K562 (cell line): Measurements from ENCODE around the gene MTIF3. TPM values are rescaled to one million over a fixed set of nuclear protein-coding genes. Genes with fewer than 3 reads are reported as not detected.
A peak's percentile ranks its signal among the peaks of the same experiment; 100 is the strongest.

Source experiments
- CBX5 ChIP-seq: IDR thresholded peaks from 2 replicates; pipeline ENCODE4 v1.6.1; 2014; ENCODE audit warnings: low read depth, borderline replicate concordance
- EP400 ChIP-seq: fragments of 450-650 bp; IDR thresholded peaks from 2 replicates; pipeline ENCODE4 v1.6.1; 2017; ENCODE audit warnings: antibody characterized with exemption, mild to moderate bottlenecking, moderate library complexity
- GTF2E2 ChIP-seq: fragments of 200-800 bp; sonication (Bioruptor generic); IDR thresholded peaks from 2 replicates; pipeline ENCODE4 v1.6.1; 2016; ENCODE audit warnings: missing genetic modification characterization, missing compliant biosample characterization
- MAFG ChIP-seq: fragments of 450-650 bp; conservative IDR thresholded peaks from 2 replicates; pipeline ENCODE4 v1.6.1; 2016; ENCODE audit warnings: missing genetic modification characterization, missing compliant biosample characterization
- NFRKB ChIP-seq: fragments of 450-650 bp; IDR thresholded peaks from 2 replicates; pipeline ENCODE4 v1.6.1; 2016; ENCODE audit warnings: low read depth
- NKRF ChIP-seq: fragments of 450-650 bp; IDR thresholded peaks from 2 replicates; pipeline ENCODE4 v1.6.1; 2016; ENCODE audit warnings: borderline replicate concordance
- PKNOX1 ChIP-seq: fragments of 450-650 bp; IDR thresholded peaks from 2 replicates; pipeline ENCODE4 v1.6.1; 2016
- RCOR1 ChIP-seq, 2 experiments: IDR thresholded peaks; 2 replicates each; pipeline ENCODE4 v1.6.1; 2012; ENCODE audit warnings: low read depth in 2 of 2, low read length in 2 of 2, borderline replicate concordance in 1 of 2, improper control_type of control experiment in 1 of 2
- SMARCA4 ChIP-seq: fragments of 450-650 bp; IDR thresholded peaks from 2 replicates; pipeline ENCODE4 v1.6.1; 2016
- SRSF1 ChIP-seq: fragments of 200-400 bp; formaldehyde crosslinking; IDR thresholded peaks from 2 replicates; pipeline ENCODE4 v1.6.1; 2017; ENCODE audit warnings: mild to moderate bottlenecking, low read depth, low read length, moderate library complexity
- ZNF518B ChIP-seq: fragments of 250-450 bp; sonication (Bioruptor Pico); IDR thresholded peaks from 2 replicates; pipeline ENCODE4 v1.5.0; 2021; ENCODE audit warnings: mild to moderate bottlenecking, moderate library complexity
- ZNF551 ChIP-seq: fragments of 250-450 bp; sonication (Bioruptor Pico); IDR thresholded peaks from 2 replicates; pipeline ENCODE4 v1.5.0; 2021; ENCODE audit warnings: mild to moderate bottlenecking, moderate library complexity
- polyA plus RNA-seq, 8 experiments: library from polyadenylated mRNA; depleted of rRNA in 4 of 8; stranded (reverse) in 5 of 8; unstranded in 3 of 8; fragments of >200 nt; fragmentation: Nextera tagmentation in 2 of 8; fragmentation: Illumina TruSeq in 1 of 8; extraction: Ambion mirVana in 2 of 8; extraction: Trizol in 1 of 8; gene quantifications; 2 replicates each; pipeline versions ENCODE4 v1.2.1 to v1.2.3, GENCODE V29; 2011 to 2014; ENCODE audit warnings: inconsistent platforms in 1 of 8, missing spikeins in 1 of 8
- total RNA-seq, 7 experiments: library from RNA; depleted of rRNA in 6 of 7; stranded (reverse); fragments of >200 nt in 6 of 7; fragmentation: Illumina TruSeq in 2 of 7; extraction: Trizol in 2 of 7; gene quantifications; 2 replicates each; pipeline versions ENCODE4 v1.2.1 to v1.2.3, GENCODE V29; 2011 to 2021; ENCODE audit warnings: low replicate concordance in 1 of 7
- TF ChIP-seq, protein P1 (sequence below), 2 experiments: IDR thresholded peaks in 1 of 2; conservative IDR thresholded peaks in 1 of 2; 2 replicates each; pipeline ENCODE4 v1.6.1; 2016; ENCODE audit warnings: low read depth in 2 of 2, mild to moderate bottlenecking in 1 of 2, missing compliant biosample characterization in 1 of 2, missing genetic modification characterization in 1 of 2, moderate library complexity in 1 of 2
- TF ChIP-seq, protein P2 (sequence below): fragments of 450-650 bp; IDR thresholded peaks from 2 replicates; pipeline ENCODE4 v1.6.1; 2016; ENCODE audit warnings: missing biosample characterization, missing genetic modification characterization

MTIF3 gene
- total and polyA plus RNA-seq, 9 of the 15 experiments (the other 6 are each of a cell fraction or from before 2014, with no cell fraction given) = 23.5 to 73.6 (median 45.2) TPM

GRCh38 chr13:27425918-27426630 lies 24.3 kb downstream of the MTIF3 start (continued):
- peak; percentile 54 for TF ChIP-seq MAFG (tag)
- TF ChIP-seq EP400 = peak; percentile 73
- peak; percentile 16; the same call in 1 of the 2 replicates for TF ChIP-seq PKNOX1
- TF ChIP-seq ZNF518B (CRISPR knock-in tag) = no peak
- peak; percentile 88 for TF ChIP-seq SMARCA4
- 0 out of 2 replicates have a peak, but pooled peaks have one; percentile 41 for TF ChIP-seq NFRKB
- no peak for TF ChIP-seq ZNF551 (CRISPR knock-in tag)
- TF ChIP-seq, protein P1, sequence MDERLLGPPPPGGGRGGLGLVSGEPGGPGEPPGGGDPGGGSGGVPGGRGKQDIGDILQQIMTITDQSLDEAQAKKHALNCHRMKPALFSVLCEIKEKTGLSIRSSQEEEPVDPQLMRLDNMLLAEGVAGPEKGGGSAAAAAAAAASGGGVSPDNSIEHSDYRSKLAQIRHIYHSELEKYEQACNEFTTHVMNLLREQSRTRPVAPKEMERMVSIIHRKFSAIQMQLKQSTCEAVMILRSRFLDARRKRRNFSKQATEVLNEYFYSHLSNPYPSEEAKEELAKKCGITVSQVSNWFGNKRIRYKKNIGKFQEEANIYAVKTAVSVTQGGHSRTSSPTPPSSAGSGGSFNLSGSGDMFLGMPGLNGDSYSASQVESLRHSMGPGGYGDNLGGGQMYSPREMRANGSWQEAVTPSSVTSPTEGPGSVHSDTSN (CRISPR knock-in tag; IDR thresholded peaks at IDR 0.05; ENCODE audit: low read depth) = no peak
- TF ChIP-seq, protein P1 (tag; conservative IDR thresholded peaks at IDR 0.05; ENCODE audit: low read depth) = peak; percentile 62
- no peak for TF ChIP-seq GTF2E2
- 0 out of 4 replicates have a peak, but pooled peaks of 1 of the 2 experiments have one; percentile 26 for TF ChIP-seq RCOR1 (IDR thresholded peaks at IDR 0.05; ENCODE audit: borderline replicate concordance in 1 of 2, low read depth in 2 of 2, low read length in 2 of 2)
- TF ChIP-seq, protein P2, sequence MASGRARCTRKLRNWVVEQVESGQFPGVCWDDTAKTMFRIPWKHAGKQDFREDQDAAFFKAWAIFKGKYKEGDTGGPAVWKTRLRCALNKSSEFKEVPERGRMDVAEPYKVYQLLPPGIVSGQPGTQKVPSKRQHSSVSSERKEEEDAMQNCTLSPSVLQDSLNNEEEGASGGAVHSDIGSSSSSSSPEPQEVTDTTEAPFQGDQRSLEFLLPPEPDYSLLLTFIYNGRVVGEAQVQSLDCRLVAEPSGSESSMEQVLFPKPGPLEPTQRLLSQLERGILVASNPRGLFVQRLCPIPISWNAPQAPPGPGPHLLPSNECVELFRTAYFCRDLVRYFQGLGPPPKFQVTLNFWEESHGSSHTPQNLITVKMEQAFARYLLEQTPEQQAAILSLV (tag) = no peak
- no peak for TF ChIP-seq SRSF1
- no peak for TF ChIP-seq CBX5
- TF ChIP-seq NKRF = 0 out of 2 replicates have a peak, but pooled peaks have one; percentile 46
